Transverse colon (tissue), 4 donors: ENCODE measurements around the gene VSTM1. TPM values are rescaled to one million over a fixed set of nuclear protein-coding genes. Genes with fewer than 3 reads are reported as not detected.
A peak's percentile ranks its signal among the peaks of the same experiment; 100 is the strongest.
"Not testable (repeated sequence)": the region's sequence is repeated elsewhere in the genome, so short reads cannot be mapped to it uniquely, and the experiment has no call there.

Experiments
- DNase-seq: peaks from one replicate; pipeline ENCODE4 v3.0.0-alpha.2; 2019
- H3K27ac ChIP-seq, 4 donors: fragments of 200-600 bp; sonication (generic); 2 replicates each; pipeline ENCODE4 v1.5.1; 2016 to 2018; ENCODE audit warnings: inconsistent platforms in 4 of 4
- H3K27me3 ChIP-seq: fragments of 200-600 bp; sonication (generic); 2 replicates; pipeline ENCODE4 v1.5.1; 2017; ENCODE audit warnings: inconsistent platforms
- H3K36me3 ChIP-seq, 4 donors: fragments of 200-600 bp; sonication (generic); 2 replicates each; pipeline ENCODE4 v1.5.1; 2017 to 2019; ENCODE audit warnings: inconsistent platforms in 4 of 4
- H3K4me1 ChIP-seq, 4 donors: fragments of 200-600 bp; sonication (generic); 2 replicates each; pipeline ENCODE4 v1.5.1; 2017 to 2020; ENCODE audit warnings: inconsistent platforms in 4 of 4
- H3K4me3 ChIP-seq, 4 donors: fragments of 200-600 bp; sonication (generic); 1 replicate in 1 of 4; 2 replicates in 3 of 4; pipeline versions ENCODE4 v1.5.1 to v1.6.1; 2017 to 2019; ENCODE audit warnings: inconsistent platforms in 4 of 4
- H3K9me3 ChIP-seq, 2 donors: fragments of 200-600 bp; sonication (generic); 2 replicates each; pipeline ENCODE4 v1.5.1; 2017 to 2019; ENCODE audit warnings: inconsistent platforms in 2 of 2
- EP300 ChIP-seq: sonication (generic); formaldehyde crosslinking; IDR thresholded peaks from one replicate; pipeline ENCODE4 v1.6.1; 2017; ENCODE audit warnings: antibody characterized with exemption, low read depth
- POLR2A ChIP-seq: fragments of 450-650 bp; IDR thresholded peaks from one replicate; pipeline ENCODE4 v1.6.1; 2016; ENCODE audit warnings: antibody characterized with exemption, mild to moderate bottlenecking, moderate library complexity
- POLR2AphosphoS5 ChIP-seq, 3 donors: sonication (generic); formaldehyde crosslinking; IDR thresholded peaks; one replicate each; pipeline ENCODE4 v1.6.1; 2016; ENCODE audit warnings: antibody characterized with exemption in 3 of 3
- WGBS, 2 donors: methylation state at CpG; one replicate each; pipeline ENCODE4 v1.1.5; 2018; ENCODE audit warnings: low coverage in 1 of 2; 5-methylcytosine and 5-hydroxymethylcytosine counted together
- in situ Hi-C, 4 donors: fragments of 200-750 bp; cut with MboI; loops; one replicate each; pipeline versions ENCODE4 v1.15.0 to v1.15.1; 2017; ENCODE audit warnings: low sequenced_read_pairs in 3 of 4, low pct_ligation_motif_present in 1 of 4, low pct_unique_long_range_greater_than_20kb in 1 of 4
- intact Hi-C: fragments of 100-400 bp; cut with DNase I; formaldehyde crosslinking; loops from one replicate; pipeline ENCODE4 v1.15.1; 2023; ENCODE audit warnings: low total_unique reads
- total RNA-seq, 4 donors: library from RNA; depleted of rRNA; stranded (reverse); fragments of >200 nt; gene quantifications; one replicate each; pipeline ENCODE4 v1.1.0, GENCODE V29; 2016
- TF ChIP-seq, protein P1 (sequence below), 5 experiments: fragments of 200-600 bp in 3 of 5; fragments of 450-650 bp in 2 of 5; sonication (generic) in 3 of 5; IDR thresholded peaks; 1 replicate in 2 of 5; 2 replicates in 3 of 5; pipeline ENCODE4 v1.5.1; 2016 to 2017; ENCODE audit warnings: antibody characterized with exemption in 5 of 5, inconsistent platforms in 3 of 5, mild to moderate bottlenecking in 2 of 5, moderate library complexity in 1 of 5

The VSTM1 gene
- total RNA-seq, 4 donors from 2014 or later = not detected

DNA sequence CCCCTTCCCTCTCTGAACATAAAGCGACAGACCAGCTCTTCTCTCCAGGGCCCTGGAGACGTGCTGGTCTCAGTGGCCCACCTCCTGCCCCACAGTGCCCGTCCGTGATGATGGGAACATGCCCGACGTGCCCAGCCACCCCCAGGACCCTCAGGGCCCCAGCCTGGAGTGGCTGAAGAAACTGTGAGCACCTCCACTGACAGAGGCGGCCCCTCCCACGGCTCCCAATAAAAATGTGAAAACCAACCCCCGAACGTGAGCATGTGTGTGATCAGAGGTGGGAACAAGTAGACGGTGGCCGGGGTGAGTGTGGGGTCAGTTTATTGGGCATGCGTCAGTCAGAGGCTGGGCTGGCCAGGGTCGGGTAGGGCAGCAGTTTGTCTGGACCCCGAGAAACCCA, 43.0 kb upstream of the VSTM1 start:
- Histone ChIP-seq H3K9me3 (no peaks in the 10 kb centered on the region), H3K4me1 (peaks cover 0 to 22% (median 10%) of the 10 kb centered on the region in 4 donors), H3K36me3 (peaks cover 0 to 34% (median 11%) of the 10 kb centered on the region in 4 donors), H3K27me3 (no peaks in the 10 kb centered on the region), H3K27ac (no peak overlapping the region), H3K4me3 (no peak overlapping the region)
- 85 to 100% methylated on average over 2 to 15 of the region's 15 CpGs for whole genome bisulfite sequencing, 2 donors
- in situ Hi-C loops (no loop called here), intact Hi-C loops (no loop called here)
- no peak for DNase-seq
- no peak for TF ChIP-seq POLR2A

DNA sequence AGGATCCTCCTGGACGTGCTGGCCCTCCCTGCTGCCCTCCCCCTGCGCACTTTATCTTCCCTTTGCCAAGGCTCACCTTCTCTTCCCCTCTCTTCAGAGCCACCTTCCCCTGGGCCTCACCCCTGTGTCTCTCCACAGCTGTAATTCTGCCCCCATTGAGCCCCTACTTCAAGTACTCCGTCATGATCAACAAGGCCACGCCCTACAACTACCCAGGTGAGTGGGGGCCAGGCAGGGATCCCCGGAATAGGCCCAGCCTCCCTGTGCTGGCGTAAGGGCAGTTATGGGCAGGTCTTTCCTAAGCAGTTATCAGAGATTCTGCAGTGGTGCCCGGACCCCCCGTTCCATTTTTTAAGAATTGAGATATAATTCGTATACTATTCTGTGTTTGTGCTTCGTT, 42.1 kb upstream of the VSTM1 start:
- Histone ChIP-seq H3K36me3 (peaks cover 0 to 34% (median 11%) of the 10 kb centered on the region in 4 donors), H3K4me1 (peaks cover 0 to 22% (median 10%) of the 10 kb centered on the region in 4 donors), H3K9me3 (no peaks in the 10 kb centered on the region), H3K27me3 (no peaks in the 10 kb centered on the region), H3K4me3 (no peak overlapping the region), H3K27ac (no peak overlapping the region)
- intact Hi-C loops (no loop called here), in situ Hi-C loops (no loop called here)
- 60 to 94% methylated on average over 1 to 10 of the region's 10 CpGs for WGBS, 2 donors
- TF ChIP-seq, protein P1, sequence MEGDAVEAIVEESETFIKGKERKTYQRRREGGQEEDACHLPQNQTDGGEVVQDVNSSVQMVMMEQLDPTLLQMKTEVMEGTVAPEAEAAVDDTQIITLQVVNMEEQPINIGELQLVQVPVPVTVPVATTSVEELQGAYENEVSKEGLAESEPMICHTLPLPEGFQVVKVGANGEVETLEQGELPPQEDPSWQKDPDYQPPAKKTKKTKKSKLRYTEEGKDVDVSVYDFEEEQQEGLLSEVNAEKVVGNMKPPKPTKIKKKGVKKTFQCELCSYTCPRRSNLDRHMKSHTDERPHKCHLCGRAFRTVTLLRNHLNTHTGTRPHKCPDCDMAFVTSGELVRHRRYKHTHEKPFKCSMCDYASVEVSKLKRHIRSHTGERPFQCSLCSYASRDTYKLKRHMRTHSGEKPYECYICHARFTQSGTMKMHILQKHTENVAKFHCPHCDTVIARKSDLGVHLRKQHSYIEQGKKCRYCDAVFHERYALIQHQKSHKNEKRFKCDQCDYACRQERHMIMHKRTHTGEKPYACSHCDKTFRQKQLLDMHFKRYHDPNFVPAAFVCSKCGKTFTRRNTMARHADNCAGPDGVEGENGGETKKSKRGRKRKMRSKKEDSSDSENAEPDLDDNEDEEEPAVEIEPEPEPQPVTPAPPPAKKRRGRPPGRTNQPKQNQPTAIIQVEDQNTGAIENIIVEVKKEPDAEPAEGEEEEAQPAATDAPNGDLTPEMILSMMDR (IDR thresholded peaks at IDR 0.05) = no peak
- no peak for TF ChIP-seq EP300
- no peak for TF ChIP-seq POLR2A
- TF ChIP-seq POLR2AphosphoS5 (IDR thresholded peaks at IDR 0.05) = no peak
- DNase-seq = no peak

DNA sequence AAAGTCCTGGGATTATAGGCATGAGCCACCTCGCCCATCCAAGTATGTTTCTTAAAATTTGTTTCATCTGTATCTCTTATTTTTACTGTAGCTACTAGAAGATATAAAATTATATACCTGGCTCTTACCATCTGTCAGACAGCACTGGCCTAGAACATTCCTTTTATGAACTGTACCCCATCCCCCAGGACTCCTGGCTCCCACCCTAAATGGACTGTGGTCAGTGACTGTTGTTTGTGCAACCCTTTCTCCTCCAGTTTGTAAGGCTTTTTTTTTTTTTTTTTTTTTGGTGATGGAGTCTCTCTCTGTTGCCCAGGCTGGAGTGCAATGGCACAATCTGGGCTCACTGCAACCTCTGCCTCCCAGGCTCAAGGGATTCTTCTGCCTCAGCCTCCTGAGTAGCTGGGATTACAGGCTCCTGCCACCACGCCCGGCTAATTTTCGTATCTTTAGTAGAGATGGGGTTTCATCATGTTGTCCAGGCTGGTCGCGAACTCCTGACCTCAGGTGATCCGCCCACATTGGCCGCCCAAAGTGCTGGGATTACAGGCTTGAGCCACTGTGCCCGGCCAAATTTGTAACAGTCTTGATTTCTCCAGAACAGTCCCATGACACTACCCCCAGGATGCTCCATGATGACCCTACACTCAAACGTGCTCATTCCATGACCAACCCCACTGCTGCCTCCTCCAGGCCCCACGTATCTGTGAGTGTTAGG, 41.5 kb upstream of the VSTM1 start:
- Histone ChIP-seq H3K36me3 (peaks cover 0 to 34% (median 11%) of the 10 kb centered on the region in 4 donors), H3K27me3 (no peaks in the 10 kb centered on the region), H3K9me3 (no peaks in the 10 kb centered on the region), H3K4me1 (peaks cover 0 to 22% (median 10%) of the 10 kb centered on the region in 4 donors), H3K4me3 (no peak overlapping the region), H3K27ac (no peak overlapping the region)
- no peak for DNase-seq
- in situ Hi-C loops = no loop called here
- intact Hi-C loops = no loop called here
- 86 to 92% methylated on average over 4 to 11 of the region's 11 CpGs for WGBS, 2 donors
- TF ChIP-seq POLR2AphosphoS5 (IDR thresholded peaks at IDR 0.05) = no peak
- TF ChIP-seq, protein P1 (IDR thresholded peaks at IDR 0.05) = no peak
- no peak for TF ChIP-seq EP300
- no peak for TF ChIP-seq POLR2A

DNA sequence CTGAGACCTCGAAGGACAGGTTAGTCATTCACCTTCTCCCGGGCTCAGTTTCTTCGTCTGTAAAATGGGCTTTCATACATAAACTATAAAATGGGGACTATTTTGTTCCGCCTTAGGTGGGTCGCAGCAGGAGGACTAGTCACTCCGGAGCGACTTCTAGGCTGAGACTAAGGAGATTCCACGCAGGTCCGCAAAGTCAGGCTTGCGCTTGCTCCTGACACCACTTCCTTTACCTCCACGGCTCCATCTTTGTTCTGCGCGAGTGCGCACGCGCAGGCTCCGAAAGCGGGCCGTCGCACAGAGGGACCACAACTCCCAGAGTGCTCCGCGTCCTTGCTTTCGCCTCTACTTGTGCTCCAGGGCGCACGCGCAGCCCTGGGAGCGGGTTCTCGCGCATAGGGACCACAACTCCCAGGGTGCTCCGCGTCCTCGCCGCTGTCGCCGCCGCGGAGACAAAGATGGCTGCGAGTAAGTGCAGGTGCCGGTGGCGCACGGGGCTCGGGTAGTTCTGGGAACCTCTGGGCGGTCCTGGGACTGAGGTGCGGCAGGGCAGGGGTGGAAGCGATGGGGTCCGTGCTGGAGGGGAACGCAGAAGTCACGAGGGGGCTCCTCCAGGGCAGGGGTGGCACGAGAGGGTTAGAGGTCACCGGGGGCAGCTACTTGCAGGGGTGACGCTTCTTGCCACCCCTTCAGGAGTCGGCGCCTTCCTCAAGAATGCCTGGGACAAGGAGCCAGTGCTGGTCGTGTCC, 38.9 kb upstream of the VSTM1 start, which contains the start of gene NDUFA3:
Gene NDUFA3, plus strand, starts transcription at position 435 of the 749 bp plus-strand sequence. Its CDS starts 24 bp downstream, at position 459.
- intact Hi-C loops (no loop called here), in situ Hi-C loops (no loop called here)
- peak; percentile 98 for DNase-seq
- H3K4me1 ChIP-seq = peaks cover 0 to 22% (median 10%) of the 10 kb centered on the region in 4 donors
- 3% methylated on average over 53 of the region's 54 CpGs; no CpG with 5 or more reads in 1 of the 2 donors for WGBS, 2 donors
- H3K27ac ChIP-seq = peak within 1 kb of the TSS; percentile 77 to 80 (median 78)
- H3K4me3 ChIP-seq = peak within 1 kb of the TSS; percentile 73 to 95 (median 85)
- H3K9me3 ChIP-seq = no peaks in the 10 kb centered on the region
- TF ChIP-seq EP300 (no peak), POLR2AphosphoS5 (IDR thresholded peaks at IDR 0.05) (peak; percentile 56 to 89 (median 88)), POLR2A (peak; percentile 84)
- no peaks in the 10 kb centered on the region for H3K27me3 ChIP-seq
- peaks cover 0 to 11% (median 5%) of the 10 kb centered on the region in 4 donors for H3K36me3 ChIP-seq

DNA sequence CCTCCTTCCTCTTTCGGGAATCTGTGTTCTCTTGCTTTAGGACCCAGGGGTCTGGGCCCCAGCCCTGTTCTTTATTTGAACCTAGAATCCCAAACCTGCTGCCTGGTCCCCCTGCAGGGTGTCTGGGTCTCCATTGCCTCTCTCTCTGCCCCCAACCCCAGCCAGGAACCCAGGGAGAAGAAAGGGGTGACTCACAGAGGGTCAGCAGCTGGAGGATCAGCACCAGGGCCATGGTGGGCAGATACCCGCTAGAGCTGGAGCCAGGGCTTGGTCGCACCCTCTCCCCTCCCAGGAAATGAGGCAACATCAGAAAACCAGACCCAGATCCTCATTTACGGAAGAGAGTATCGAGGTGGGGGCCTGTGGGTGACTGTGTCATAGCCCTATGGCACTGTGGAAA, 36.9 kb upstream of the VSTM1 start, which contains the start of gene OSCAR:
Gene OSCAR, minus strand, starts transcription at position 243 of the 400 bp plus-strand sequence. Its CDS starts 11 bp downstream, at position 232.
- intact Hi-C loops = no loop called here
- Histone ChIP-seq H3K4me3 (no peak within 1 kb of the TSS), H3K9me3 (no peaks in the 10 kb centered on the region), H3K27me3 (no peaks in the 10 kb centered on the region), H3K4me1 (peaks cover 6 to 37% (median 16%) of the 10 kb centered on the region in 4 donors), H3K36me3 (no peaks in the 10 kb centered on the region), H3K27ac (no peak within 1 kb of the TSS)
- in situ Hi-C loops = no loop called here
- no peak for DNase-seq
- TF ChIP-seq POLR2A (no peak), POLR2AphosphoS5 (IDR thresholded peaks at IDR 0.05) (no peak), EP300 (no peak)
- TF ChIP-seq, protein P1 (IDR thresholded peaks at IDR 0.05) = no peak
- WGBS, 2 donors = 40 to 63% methylated on average over 1 to 5 of the region's 5 CpGs

DNA sequence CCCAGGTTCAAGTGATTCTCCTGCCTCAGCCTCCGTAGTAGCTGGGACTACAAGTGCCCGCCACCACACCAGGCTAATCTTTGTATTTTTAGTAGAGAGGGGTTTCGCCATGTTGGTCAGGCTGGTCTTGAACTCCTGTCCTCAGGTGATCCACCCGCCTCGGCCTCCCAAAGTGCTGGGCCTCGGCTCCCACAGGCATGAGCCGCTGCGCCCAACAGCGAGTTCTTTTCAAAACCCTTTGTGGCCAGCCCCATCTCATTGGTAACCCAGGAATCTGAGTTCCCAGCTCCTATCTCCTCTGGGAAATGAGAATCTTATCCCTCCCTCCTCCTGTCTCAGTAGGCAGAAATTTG, 36.2 kb upstream of the VSTM1 start:
- H3K9me3 ChIP-seq, H3K36me3 ChIP-seq, in situ Hi-C loops, H3K4me3 ChIP-seq, intact Hi-C loops, H3K27me3 ChIP-seq, DNase-seq, H3K27ac ChIP-seq: not testable (repeated sequence)
- peaks cover 8 to 41% (median 18%) of the 10 kb centered on the region in 4 donors for H3K4me1 ChIP-seq
- 75% methylated on average over 9 of the region's 9 CpGs; no CpG with 5 or more reads in 1 of the 2 donors for WGBS, 2 donors
